CD8-positive, alpha-beta memory T cell (primary cell): ENCODE measurements around the gene MTPN. TPM values are rescaled to one million over a fixed set of nuclear protein-coding genes. Genes with fewer than 3 reads are reported as not detected.
A peak's percentile ranks its signal among the peaks of the same experiment; 100 is the strongest.

Experiments
- CTCF ChIA-PET: fragments of 350-600 bp; sonication (Branson Sonifier 250); formaldehyde crosslinking; loops from one replicate; lab custom pipeline; 2021; ENCODE audit warnings: antibody characterized with exemption; lab: Charles Lee
- POLR2A ChIA-PET: fragments of 350-600 bp; sonication (Branson Sonifier 250); formaldehyde crosslinking; loops from one replicate; lab custom pipeline; 2021; ENCODE audit warnings: antibody characterized with exemption; lab: Charles Lee
- DNase-seq, 5 donors: peaks; one replicate each; pipeline versions ENCODE4 v3.0.0 to v3.0.0-alpha.2; 2020 to 2022; ENCODE audit warnings: mixed read lengths in 1 of 5
- H3K27ac ChIP-seq: one replicate; pipeline ENCODE4 v1.7.0; 2013; ENCODE audit warnings: low read depth, mild to moderate bottlenecking, low read length, moderate library complexity
- H3K27me3 ChIP-seq: 2 replicates; pipeline ENCODE4 v1.7.0; 2013; ENCODE audit warnings: low read length, mild to moderate bottlenecking; ENCODE audit not compliant: insufficient read depth, poor library complexity, severe bottlenecking
- H3K36me3 ChIP-seq: 2 replicates; pipeline ENCODE4 v1.7.0; 2013; ENCODE audit warnings: mild to moderate bottlenecking, low read length, moderate library complexity; ENCODE audit not compliant: insufficient read depth
- H3K4me1 ChIP-seq: 2 replicates; pipeline ENCODE4 v1.7.0; 2013; ENCODE audit warnings: mild to moderate bottlenecking, low read length, moderate library complexity; ENCODE audit not compliant: insufficient read depth
- H3K4me3 ChIP-seq: 2 replicates; pipeline ENCODE4 v1.7.0; 2013; ENCODE audit warnings: mild to moderate bottlenecking, low read length
- H3K9me3 ChIP-seq: 2 replicates; pipeline ENCODE4 v1.7.0; 2013; ENCODE audit warnings: mild to moderate bottlenecking, low read length
- H3K27ac Mint-ChIP-seq, 8 donors: one replicate each; pipeline ENCODE4 v1.8.0; 2020 to 2021; ENCODE audit warnings: mixed read lengths in 8 of 8, mild to moderate bottlenecking in 6 of 8, inconsistent platforms in 3 of 8, moderate library complexity in 3 of 8
- H3K27me3 Mint-ChIP-seq, 2 donors: one replicate each; pipeline ENCODE4 v1.8.0; 2020 to 2021; ENCODE audit warnings: mixed read lengths in 2 of 2, mild to moderate bottlenecking in 1 of 2, moderate library complexity in 1 of 2
- H3K36me3 Mint-ChIP-seq, 3 donors: one replicate each; pipeline ENCODE4 v1.8.0; 2020 to 2021; ENCODE audit warnings: mixed read lengths in 3 of 3, inconsistent platforms in 1 of 3, mild to moderate bottlenecking in 1 of 3
- H3K4me1 Mint-ChIP-seq, 3 donors: one replicate each; pipeline ENCODE4 v1.8.0; 2020 to 2021; ENCODE audit warnings: mixed read lengths in 3 of 3, inconsistent platforms in 1 of 3, mild to moderate bottlenecking in 1 of 3
- H3K4me3 Mint-ChIP-seq, 7 donors: one replicate each; pipeline ENCODE4 v1.8.0; 2020 to 2021; ENCODE audit warnings: mixed read lengths in 7 of 7, mild to moderate bottlenecking in 6 of 7, moderate library complexity in 4 of 7, inconsistent platforms in 2 of 7
- H3K9me3 Mint-ChIP-seq, 5 donors: one replicate each; pipeline ENCODE4 v1.8.0; 2020 to 2022; ENCODE audit warnings: mixed read lengths in 5 of 5, mild to moderate bottlenecking in 3 of 5, moderate library complexity in 2 of 5, inconsistent platforms in 1 of 5
- polyA plus RNA-seq: library from polyadenylated mRNA; unstranded; fragments of 300-500 nt; fragmentation: Illumina TruSeq; gene quantifications from one replicate; pipeline ENCODE4 v1.2.3, GENCODE V29; 2021
- total RNA-seq, 2 experiments: library from RNA; stranded (reverse); gene quantifications; one replicate each; pipeline ENCODE4 v1.2.3, GENCODE V29; 2021

The MTPN gene
- total and polyA plus RNA-seq, 3 experiments from 2014 or later, result 101 to 147 (median 143) TPM

GRCh38 chr7:135904282-135904681, 72.9 kb downstream of the MTPN start:
- no peak for DNase-seq
- H3K36me3 ChIP-seq, result no peaks in the 10 kb centered on the region
- H3K4me3 Mint-ChIP-seq, result peak overlapping the region in 1 of 7 donors; percentile 49
- ChIA-PET CTCF (no interaction called here), POLR2A (no interaction called here)
- no peaks in the 10 kb centered on the region for H3K9me3 Mint-ChIP-seq
- H3K27me3 ChIP-seq, result no peaks in the 10 kb centered on the region
- no peak overlapping the region for H3K27ac ChIP-seq
- no peaks in the 10 kb centered on the region for H3K27me3 Mint-ChIP-seq
- peak overlapping the region in 1 of 8 donors; percentile 61 for H3K27ac Mint-ChIP-seq
- H3K36me3 Mint-ChIP-seq, result no peaks in the 10 kb centered on the region
- H3K9me3 ChIP-seq, result no peaks in the 10 kb centered on the region
- H3K4me3 ChIP-seq, result no peak overlapping the region
- peaks cover 16 to 25% (median 19%) of the 10 kb centered on the region in 3 donors for H3K4me1 Mint-ChIP-seq
- no peaks in the 10 kb centered on the region for H3K4me1 ChIP-seq

- no peak overlapping the region for H3K27ac ChIP-seq
- Mint-ChIP-seq H3K4me1 (peaks cover 16 to 26% (median 19%) of the 10 kb centered on the region in 3 donors), H3K36me3 (no peaks in the 10 kb centered on the region), H3K27ac (no peak overlapping the region), H3K27me3 (no peaks in the 10 kb centered on the region), H3K9me3 (no peaks in the 10 kb centered on the region), H3K4me3 (peak overlapping the region in 1 of 7 donors; percentile 73)
- H3K27me3 ChIP-seq, result no peaks in the 10 kb centered on the region
- ChIA-PET POLR2A (no interaction called here), CTCF (no interaction called here)
- no peaks in the 10 kb centered on the region for H3K9me3 ChIP-seq
- no peaks in the 10 kb centered on the region for H3K36me3 ChIP-seq
- H3K4me1 ChIP-seq, result no peaks in the 10 kb centered on the region
- H3K4me3 ChIP-seq, result no peak overlapping the region
- DNase-seq, result no peak
These were observed 75.3 kb downstream of the MTPN start for GRCh38 chr7:135901585-135902540.

GRCh38 chr7:135900065-135900546, 77.1 kb downstream of the MTPN start:
- H3K27ac ChIP-seq, result no peak overlapping the region
- Mint-ChIP-seq H3K9me3 (no peaks in the 10 kb centered on the region), H3K36me3 (no peaks in the 10 kb centered on the region), H3K4me1 (peaks cover 9 to 19% (median 10%) of the 10 kb centered on the region in 3 donors), H3K27ac (no peak overlapping the region), H3K4me3 (no peak overlapping the region), H3K27me3 (no peaks in the 10 kb centered on the region)
- POLR2A ChIA-PET, result no interaction called here
- CTCF ChIA-PET, result no interaction called here
- no peaks in the 10 kb centered on the region for H3K36me3 ChIP-seq
- H3K4me3 ChIP-seq, result no peak overlapping the region
- H3K27me3 ChIP-seq, result no peaks in the 10 kb centered on the region
- no peaks in the 10 kb centered on the region for H3K9me3 ChIP-seq
- no peaks in the 10 kb centered on the region for H3K4me1 ChIP-seq
- DNase-seq, result no peak

GRCh38 chr7:135899458-135900064, 77.6 kb downstream of the MTPN start:
- Histone ChIP-seq H3K27me3 (no peaks in the 10 kb centered on the region), H3K4me1 (no peaks in the 10 kb centered on the region), H3K9me3 (no peaks in the 10 kb centered on the region), H3K27ac (no peak overlapping the region), H3K4me3 (no peak overlapping the region), H3K36me3 (no peaks in the 10 kb centered on the region)
- Mint-ChIP-seq H3K4me3 (no peak overlapping the region), H3K9me3 (no peaks in the 10 kb centered on the region), H3K27ac (peak overlapping the region in 1 of 8 donors; percentile 10), H3K27me3 (no peaks in the 10 kb centered on the region), H3K36me3 (no peaks in the 10 kb centered on the region), H3K4me1 (peaks cover 4 to 14% (median 4%) of the 10 kb centered on the region in 3 donors)
- no peak for DNase-seq
- POLR2A ChIA-PET, result no interaction called here
- CTCF ChIA-PET, result no interaction called here

GRCh38 chr7:135898226-135898625, 78.9 kb downstream of the MTPN start:
- no peaks in the 10 kb centered on the region for H3K9me3 Mint-ChIP-seq

GRCh38 chr7:135894816-135895215, 82.3 kb downstream of the MTPN start:
- Histone ChIP-seq H3K9me3 (no peaks in the 10 kb centered on the region), H3K27ac (no peak overlapping the region), H3K27me3 (no peaks in the 10 kb centered on the region), H3K4me1 (no peaks in the 10 kb centered on the region), H3K4me3 (no peak overlapping the region), H3K36me3 (no peaks in the 10 kb centered on the region)
- ChIA-PET POLR2A (no interaction called here), CTCF (no interaction called here)
- Mint-ChIP-seq H3K9me3 (no peaks in the 10 kb centered on the region), H3K4me3 (no peak overlapping the region), H3K4me1 (peaks cover 0 to 6% (median 0%) of the 10 kb centered on the region in 3 donors), H3K36me3 (no peaks in the 10 kb centered on the region), H3K27me3 (peaks cover 0 to 5% of the 10 kb centered on the region in 2 donors), H3K27ac (no peak overlapping the region)
- DNase-seq, result no peak

More at GRCh38 chr7:135898226-135898625, 78.9 kb downstream of the MTPN start:
- no peak overlapping the region for H3K4me3 ChIP-seq
- Mint-ChIP-seq H3K4me3 (no peak overlapping the region), H3K36me3 (no peaks in the 10 kb centered on the region), H3K27me3 (peaks cover 0 to 2% of the 10 kb centered on the region in 2 donors), H3K4me1 (peaks cover 0 to 10% (median 0%) of the 10 kb centered on the region in 3 donors), H3K27ac (no peak overlapping the region)
- no peaks in the 10 kb centered on the region for H3K27me3 ChIP-seq
- ChIA-PET POLR2A (no interaction called here), CTCF (no interaction called here)
- no peak for DNase-seq
- H3K4me1 ChIP-seq, result no peaks in the 10 kb centered on the region
- H3K36me3 ChIP-seq, result no peaks in the 10 kb centered on the region
- H3K9me3 ChIP-seq, result no peaks in the 10 kb centered on the region
- no peak overlapping the region for H3K27ac ChIP-seq

- no peak overlapping the region for H3K27ac ChIP-seq
- H3K4me1 ChIP-seq, result no peaks in the 10 kb centered on the region
- DNase-seq, result no peak
- H3K9me3 Mint-ChIP-seq, result no peaks in the 10 kb centered on the region
- H3K4me3 ChIP-seq, result no peak overlapping the region
- no peaks in the 10 kb centered on the region for H3K4me1 Mint-ChIP-seq
- POLR2A ChIA-PET, result no interaction called here
- no peak overlapping the region for H3K4me3 Mint-ChIP-seq
- H3K36me3 Mint-ChIP-seq, result no peaks in the 10 kb centered on the region
- H3K27ac Mint-ChIP-seq, result no peak overlapping the region
- H3K27me3 Mint-ChIP-seq, result peaks cover 0 to 5% of the 10 kb centered on the region in 2 donors
- H3K27me3 ChIP-seq, result no peaks in the 10 kb centered on the region
- CTCF ChIA-PET, result no interaction called here
- H3K36me3 ChIP-seq, result no peaks in the 10 kb centered on the region
- no peaks in the 10 kb centered on the region for H3K9me3 ChIP-seq
These were observed 87.3 kb downstream of the MTPN start for GRCh38 chr7:135889823-135890222.

GRCh38 chr7:135888740-135889139, 88.4 kb downstream of the MTPN start:
- CTCF ChIA-PET, result no interaction called here
- H3K9me3 ChIP-seq, result no peaks in the 10 kb centered on the region
- H3K27ac ChIP-seq, result no peak overlapping the region
- H3K4me3 ChIP-seq, result no peak overlapping the region
- Mint-ChIP-seq H3K4me3 (no peak overlapping the region), H3K9me3 (no peaks in the 10 kb centered on the region), H3K4me1 (no peaks in the 10 kb centered on the region), H3K27me3 (peaks cover 0 to 5% of the 10 kb centered on the region in 2 donors), H3K27ac (no peak overlapping the region), H3K36me3 (no peaks in the 10 kb centered on the region)
- no peaks in the 10 kb centered on the region for H3K4me1 ChIP-seq
- H3K27me3 ChIP-seq, result no peaks in the 10 kb centered on the region
- DNase-seq, result no peak
- no peaks in the 10 kb centered on the region for H3K36me3 ChIP-seq
- POLR2A ChIA-PET, result no interaction called here
